GM18873 (cell line): ENCODE results near the gene LIMS3.
"Not testable (repeated sequence)": the region's sequence is repeated elsewhere in the genome, so short reads cannot be mapped to it uniquely, and the experiment has no call there.

Experiments
- ATAC-seq: cut with Tn5 transposase; IDR thresholded peaks from one replicate; pipeline ENCODE4 v1.9.1; 2021; ENCODE audit warnings: mild to moderate bottlenecking, moderate library complexity, moderate number of reproducible peaks; ENCODE audit not compliant: unreplicated experiment, low FRiP score

LIMS3 gene

DNA sequence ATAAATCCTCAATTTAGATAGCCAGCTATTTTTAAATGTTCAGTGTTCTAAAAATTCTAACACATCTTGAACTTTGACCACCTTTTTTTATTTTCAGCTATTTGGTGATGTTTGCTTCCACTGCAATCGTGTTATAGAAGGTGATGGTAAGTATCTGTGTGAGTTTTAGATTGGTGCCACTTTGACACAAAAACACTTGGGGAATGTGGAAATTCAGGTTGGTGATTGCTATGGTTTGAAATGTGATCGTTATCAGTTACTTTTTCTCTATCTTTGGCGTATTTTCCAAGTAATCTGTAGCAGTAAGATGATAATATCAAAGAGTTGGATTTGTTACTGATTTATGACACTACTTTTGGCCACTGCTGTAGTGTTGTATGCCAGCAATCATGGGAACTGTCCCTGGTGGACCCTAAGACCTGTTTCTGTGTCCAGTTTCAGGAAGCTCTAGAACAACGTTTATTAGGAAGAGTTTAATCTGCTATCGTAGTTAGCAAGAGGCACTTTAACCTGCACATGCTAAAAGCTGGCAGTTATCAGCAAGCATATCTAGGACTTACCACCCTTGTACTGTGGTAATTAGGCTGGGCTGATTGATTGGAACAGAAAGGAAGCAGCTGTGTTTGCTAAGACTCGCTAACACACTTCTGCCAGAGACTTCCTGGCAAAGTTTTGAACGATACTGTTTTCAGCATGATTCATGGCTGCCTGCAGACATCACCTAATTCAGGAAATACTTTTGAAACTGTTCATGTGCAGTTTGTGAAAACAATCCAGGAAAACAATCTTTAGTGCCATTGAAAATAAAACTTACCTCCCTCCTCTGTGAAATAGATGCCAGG is 23.3 kb downstream of the LIMS3 start:
- not testable (repeated sequence) for ATAC-seq

DNA sequence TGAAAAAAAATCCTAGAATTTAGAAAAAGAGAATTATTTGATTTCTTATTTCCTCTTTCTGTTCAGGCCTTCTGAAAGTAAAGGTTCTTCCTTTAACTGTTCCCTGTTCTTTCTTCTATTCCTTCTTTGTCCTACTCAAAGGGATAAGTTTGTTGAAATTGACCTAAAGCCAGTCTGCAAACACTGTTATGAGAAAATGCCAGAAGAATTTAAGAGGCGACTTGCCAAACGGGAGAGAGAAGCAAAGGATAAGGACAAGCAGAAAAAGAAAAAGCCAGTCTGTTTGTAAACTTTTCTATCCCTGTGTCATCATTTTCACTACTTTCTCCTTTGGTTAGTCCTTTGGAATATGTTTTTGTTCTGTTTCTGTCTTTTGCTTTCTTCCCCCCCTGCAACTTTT is 26.0 kb downstream of the LIMS3 start:
- not testable (repeated sequence) for ATAC-seq

DNA sequence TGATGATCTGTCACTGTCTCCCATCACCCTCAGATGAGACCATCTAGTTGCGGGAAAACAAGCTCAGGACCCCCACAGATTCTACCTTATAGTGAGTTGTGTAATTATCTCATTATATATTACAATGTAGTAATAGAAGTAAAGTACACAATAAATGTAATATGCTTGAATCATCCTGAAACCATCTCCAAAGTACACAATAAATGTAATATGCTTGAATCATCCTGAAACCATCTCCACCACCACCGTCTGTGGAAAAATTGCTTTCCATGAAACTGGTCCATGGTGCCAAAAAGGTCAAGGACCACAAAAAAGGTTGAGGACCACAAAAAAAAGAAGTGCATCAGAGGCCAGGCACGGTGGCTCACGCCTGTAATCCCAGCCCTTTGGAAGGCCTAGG is 29.3 kb downstream of the LIMS3 start:
- not testable (repeated sequence) for ATAC-seq

DNA sequence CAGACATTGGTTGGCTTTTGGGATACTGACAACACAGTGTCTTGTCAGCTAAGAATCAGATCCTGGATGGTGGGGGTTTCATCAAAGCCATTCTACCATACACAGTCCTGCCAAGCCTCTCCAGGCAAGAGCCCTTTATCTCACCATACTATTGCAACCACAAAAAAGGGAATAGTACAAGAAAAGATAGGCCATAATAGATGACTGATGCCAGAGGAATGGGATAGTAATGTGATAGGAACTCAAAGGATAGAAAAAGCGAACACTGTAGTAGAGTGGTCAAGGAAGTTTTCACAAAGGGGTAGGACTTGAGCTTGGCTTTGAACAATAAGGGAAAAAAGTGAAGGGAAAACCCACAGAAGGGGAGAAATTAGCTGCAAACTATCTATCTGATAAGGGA is 30.7 kb downstream of the LIMS3 start:
- ATAC-seq, result not testable (repeated sequence)

DNA sequence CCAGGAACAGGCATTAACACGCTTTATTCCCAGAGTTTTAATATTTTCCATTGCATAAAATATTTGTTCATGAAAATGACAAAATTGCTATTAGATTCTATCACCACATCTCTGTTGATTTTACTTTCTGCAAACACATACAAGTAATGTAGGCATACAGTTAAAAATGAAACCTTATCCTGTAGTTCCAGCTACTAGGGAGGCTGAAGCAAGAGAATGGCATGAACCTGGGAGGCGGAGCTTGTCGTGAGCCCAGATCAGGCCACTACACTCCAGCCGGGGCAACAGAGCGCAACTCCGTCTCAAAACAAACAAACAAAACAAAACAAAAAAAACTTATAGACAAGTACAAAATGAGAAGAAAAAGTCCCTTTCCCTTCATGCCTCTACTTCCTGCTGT is 38.0 kb downstream of the LIMS3 start:
- ATAC-seq, result not testable (repeated sequence)

DNA sequence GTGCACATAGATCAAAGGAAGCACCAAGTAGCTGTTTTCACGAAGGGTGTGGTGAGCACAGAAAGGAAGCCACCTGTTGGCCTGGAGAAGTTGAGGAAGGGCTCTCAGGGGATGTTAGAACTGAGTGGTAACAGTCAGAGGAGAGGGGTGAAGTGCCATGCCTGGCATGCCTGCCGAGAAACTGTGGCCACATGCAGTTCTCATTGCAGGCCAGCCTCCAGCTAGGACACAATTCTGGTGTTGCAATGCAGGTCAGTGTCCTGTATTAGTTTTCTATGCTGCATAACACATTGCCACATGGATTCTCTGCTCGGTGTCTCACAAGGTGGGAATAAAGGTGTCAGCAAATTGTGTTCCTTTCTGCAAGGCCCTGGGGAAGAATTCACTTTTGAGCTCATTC is 46.9 kb downstream of the LIMS3 start:
- not testable (repeated sequence) for ATAC-seq

DNA sequence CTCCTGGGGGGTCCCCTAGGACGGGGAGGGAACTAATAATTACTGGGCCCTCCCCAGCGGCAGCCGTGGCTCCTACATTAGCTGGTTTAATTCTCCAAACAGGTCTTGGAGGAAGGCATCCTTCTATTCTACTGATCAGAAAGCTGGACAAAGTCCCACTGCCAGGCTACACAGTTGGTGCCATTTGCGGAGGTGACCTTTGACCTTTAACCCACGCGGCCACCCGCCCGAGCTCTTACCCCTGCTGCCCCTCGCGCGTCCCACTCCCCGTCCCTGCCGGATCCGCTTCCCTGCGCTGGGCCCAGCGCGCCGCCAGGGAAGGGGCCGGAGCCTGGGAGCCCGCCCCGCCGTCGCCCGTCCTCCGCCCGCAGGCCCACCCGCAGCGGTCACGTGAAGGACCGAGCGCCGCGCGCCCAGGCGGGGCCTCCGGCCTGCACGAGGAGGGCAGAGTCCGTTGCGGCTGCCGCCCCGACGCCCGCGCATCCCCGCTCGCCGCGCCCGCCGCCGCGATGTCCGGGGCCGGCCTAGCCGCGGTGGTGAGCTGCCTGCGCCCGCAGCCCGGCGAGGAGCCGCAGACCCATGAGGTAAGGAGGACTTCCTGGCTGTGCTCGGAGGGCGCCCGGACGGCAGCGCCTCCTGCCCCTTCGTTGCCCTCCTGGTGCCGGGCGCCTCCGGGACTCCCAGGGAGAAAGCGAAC is 48.9 kb downstream of the LIMS3 start:
- not testable (repeated sequence) for ATAC-seq

DNA sequence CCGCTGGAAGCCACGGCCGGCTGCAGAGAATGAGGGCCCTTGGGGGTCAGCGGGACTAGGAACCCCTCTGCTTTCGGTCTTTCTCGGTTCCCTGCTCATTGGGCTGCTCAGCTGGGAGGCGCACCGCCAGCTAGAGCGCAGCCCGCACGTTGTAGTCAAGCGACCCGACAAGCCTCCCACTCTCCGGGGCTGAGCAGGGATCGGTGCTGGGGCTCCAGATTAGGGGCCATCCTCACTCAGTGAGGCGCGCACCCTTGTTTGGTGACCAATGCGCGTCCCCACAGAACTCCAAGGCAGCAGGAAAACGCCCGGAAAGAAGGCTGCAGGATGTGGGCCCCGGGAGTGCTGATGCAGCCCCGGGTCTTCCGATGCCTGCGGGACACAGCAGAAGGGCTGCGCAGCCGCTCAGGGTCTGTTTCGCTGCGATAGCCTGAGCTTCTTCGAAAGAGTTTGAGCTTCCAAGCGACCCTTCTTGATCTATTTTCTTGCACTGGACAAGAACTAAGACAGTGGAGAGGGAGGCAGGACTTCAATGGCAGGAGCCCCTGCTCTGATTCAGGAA is 49.6 kb downstream of the LIMS3 start:
- not testable (repeated sequence) for ATAC-seq

DNA sequence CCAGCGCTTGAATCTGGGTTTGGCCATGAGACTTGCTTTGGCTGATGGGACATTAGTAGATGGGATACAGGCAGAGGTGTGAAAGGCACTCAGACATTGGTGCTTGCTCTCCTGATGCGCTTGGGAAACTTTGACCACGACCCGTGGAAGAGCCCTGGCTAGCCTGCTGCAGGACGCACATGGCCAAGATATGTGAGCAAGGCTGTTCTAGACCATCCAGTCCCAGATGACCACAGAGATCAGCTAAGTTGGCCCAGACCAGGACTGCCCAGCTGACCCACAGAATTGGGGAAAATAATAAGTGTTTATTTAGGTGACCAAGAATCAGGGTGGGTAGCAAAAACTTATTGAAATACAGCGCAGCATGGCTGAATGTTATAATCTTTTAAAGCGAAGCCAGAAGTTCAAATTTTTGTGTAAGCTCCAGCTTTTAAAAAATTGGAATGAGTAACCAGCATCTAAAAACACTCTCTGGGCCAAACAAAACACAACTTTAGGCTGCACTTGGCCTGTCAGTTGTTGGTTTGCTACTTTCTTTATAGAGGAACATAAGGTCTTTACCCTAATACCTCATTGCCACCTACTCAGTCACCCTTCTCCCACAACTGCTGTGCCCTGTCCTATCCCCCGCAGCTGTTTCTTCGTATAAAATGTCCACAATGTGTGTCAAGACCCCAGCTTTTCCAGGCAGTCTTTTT is 51.8 kb downstream of the LIMS3 start:
- not testable (repeated sequence) for ATAC-seq

DNA sequence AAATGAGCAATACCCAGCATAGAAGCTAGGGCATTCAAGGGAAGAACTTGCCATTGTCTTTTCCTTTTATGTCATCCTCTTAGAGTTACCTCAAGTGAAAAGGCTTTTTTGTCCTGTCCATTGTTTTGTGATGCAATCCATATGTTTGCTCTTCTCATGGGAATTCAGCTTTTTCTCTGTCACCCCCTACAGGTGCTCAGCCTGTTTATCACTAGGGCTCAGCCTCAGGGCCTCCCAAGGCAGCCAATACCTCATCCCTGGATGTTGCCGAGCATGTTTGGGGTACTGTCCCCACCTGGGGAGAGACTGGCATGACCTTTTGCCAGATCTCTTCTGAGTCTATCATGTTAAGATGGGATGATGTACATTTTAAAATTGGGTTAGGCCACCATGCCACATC is 65.5 kb downstream of the LIMS3 start:
- not testable (repeated sequence) for ATAC-seq

DNA sequence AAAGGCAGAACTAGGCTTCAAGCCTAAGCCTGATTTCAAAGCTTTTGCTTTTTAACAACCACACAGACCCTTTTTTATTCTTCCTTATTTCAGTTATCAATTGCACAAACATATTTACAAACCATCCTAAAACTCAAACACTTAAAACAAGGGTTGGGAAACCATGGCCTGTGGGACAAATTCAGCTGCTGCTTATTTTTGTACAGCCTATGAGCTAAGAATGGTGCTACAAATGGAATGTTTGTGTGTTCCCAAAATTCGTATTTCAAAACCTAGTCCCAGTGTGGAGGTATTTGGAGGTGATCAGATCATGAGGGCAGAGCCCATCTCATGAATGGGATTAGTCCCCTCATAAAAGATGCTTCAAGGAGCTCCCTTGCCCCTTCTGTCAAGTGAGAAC is 67.0 kb downstream of the LIMS3 start:
- ATAC-seq, result not testable (repeated sequence)

DNA sequence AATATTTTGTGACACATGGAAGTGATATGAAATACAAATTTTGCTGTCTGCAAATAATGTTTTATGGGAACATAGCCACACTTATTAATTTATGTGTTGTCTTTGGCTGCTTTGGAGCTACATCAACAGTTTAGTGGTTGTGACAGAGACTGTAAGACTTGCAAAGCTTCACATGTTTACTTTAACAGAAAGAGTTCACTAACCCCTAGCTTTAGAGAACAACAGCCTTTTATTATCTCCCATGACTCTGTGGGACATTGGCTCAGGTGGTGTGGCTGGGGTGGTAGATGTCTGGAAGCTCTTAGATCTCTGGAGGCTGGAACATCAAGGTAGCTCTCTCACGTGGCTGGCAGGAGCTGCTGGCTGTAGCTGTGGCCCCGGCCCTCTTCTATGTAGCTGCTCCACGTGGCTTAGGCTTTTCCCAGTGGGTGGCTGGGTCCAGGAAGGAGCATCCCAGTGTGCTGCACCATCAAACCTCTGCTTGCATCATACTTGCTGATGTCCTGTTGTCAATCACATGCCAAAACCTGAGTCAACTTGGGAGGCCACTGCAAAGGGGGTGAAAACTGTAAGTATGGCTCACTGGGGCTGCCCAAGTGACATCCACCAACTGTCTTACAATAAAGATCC is 67.7 kb downstream of the LIMS3 start:
- not testable (repeated sequence) for ATAC-seq

DNA sequence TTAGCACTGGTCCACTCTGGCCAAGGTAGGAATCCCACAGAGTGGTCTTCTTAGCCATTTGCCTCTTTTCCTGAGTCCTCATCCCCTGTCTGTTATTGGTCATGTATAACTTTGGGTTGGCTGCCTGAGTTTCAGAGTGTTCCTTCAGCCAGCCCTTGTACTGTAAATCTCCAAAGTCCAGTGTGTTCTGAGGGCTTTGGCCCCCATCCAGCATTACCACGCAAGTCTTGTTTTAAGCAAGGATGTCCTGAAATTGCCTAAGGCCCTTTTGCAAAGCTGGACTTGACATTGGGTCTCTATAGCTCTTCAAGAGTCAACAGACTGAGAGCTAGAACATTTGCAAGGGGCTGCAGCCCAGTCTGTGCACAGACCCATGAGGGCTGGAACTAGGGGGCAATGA is 68.4 kb downstream of the LIMS3 start:
- ATAC-seq, result not testable (repeated sequence)

DNA sequence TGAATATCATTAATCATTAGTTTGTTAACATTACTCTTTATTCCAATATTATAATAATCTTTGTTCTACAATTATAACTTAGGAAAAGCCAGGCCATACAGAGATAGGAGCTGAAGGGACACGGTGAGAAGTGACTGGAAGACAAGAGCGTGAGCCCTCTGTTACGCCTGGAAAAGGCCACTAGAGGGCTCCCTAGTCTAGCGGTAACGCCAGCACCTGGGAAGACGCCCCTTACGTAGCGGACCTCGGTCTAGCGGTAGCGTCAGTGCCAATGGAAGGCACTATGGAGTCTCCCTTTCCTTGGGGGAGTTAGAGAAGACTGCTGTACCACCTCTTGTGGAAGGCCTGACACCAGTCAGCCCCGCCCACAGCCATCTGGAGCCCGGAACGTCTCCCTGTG is 71.4 kb downstream of the LIMS3 start:
- ATAC-seq, result not testable (repeated sequence)

DNA sequence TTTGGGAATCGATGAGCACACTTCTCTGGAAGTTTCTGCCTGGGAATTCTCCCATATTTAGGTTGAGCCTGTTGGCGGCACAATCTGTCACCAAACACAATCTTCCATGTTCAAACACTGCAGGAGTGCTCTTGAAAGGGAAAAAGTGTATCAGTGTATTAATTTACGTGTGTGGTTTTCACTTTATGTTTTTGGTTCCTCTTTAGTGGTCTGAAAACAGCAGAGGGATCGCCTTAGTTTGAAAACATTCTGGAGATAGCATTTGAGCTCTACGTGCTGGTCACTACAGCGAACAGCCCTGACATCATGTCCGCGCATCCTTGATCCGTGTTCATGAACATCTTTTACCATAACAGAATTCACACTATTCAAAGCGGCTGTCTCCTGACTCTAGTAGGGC is 73.2 kb downstream of the LIMS3 start:
- ATAC-seq, result not testable (repeated sequence)
